HG02623 (cell line): ENCODE results near the gene CHRNA10.
"Not testable (repeated sequence)": the region's sequence is repeated elsewhere in the genome, so short reads cannot be mapped to it uniquely, and the experiment has no call there.

Experiments
- ATAC-seq: cut with Tn5 transposase; IDR thresholded peaks from one replicate; pipeline ENCODE4 v1.9.1; 2021; ENCODE audit warnings: moderate library complexity; ENCODE audit not compliant: unreplicated experiment

CHRNA10 gene

DNA sequence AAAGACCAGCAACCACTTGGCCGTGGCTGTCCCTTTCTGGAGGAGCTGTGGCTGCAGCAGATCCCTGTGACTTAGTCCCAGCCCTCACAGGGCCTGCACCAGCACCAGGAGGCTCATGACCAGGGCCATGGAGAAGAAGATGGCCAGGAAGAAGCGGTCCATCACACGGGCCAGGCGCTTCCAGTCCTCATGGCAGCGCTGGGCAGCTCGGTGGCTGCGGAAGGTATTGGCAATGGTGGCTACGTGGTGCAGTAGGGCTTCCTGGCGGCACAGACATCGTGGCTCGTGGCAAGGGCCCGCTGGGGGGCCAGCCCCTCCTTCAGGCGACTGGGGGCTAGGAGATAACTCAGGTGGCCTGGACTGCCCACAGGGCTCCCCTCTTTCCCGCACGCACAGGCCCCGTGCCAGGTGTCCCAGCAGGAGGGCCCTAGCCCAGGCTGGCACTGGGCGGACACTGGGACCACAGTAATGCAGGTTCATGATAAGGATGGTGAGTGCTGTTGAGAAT, 5.1 kb downstream of the CHRNA10 start:
- ATAC-seq = no peak

GRCh38 chr11:3665336-3666022, 5.7 kb downstream of the CHRNA10 start:
- ATAC-seq = no peak

DNA sequence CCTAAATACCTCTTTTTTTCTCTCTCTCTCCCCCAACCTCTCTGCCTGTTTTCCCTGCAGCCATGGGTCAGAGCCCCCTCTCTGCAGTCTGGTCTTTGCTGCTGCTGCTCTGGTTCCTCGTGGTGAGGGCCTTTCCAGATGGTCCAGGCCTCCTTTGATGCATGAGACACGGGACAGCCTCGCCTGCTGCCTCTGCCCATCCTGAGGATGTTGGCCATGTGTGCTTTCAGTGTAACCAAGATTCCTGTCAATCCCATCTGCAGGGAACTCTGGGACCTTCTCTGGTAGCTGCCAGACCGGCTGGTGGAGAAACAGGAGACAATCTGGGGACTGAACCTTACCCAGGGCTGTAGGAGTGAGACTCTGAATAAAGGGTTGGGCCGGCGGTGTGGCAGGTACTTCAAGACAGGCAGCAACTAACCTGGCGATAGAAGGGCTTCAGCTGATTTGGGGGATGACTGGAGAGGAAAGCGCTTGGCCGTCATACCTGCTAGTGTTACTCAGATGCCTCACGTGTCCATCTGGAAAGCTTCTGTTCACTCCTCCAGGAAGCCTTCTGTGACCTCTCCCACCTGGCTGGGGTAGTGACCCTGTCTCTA, 7.1 kb downstream of the CHRNA10 start:
- ATAC-seq = no peak

DNA sequence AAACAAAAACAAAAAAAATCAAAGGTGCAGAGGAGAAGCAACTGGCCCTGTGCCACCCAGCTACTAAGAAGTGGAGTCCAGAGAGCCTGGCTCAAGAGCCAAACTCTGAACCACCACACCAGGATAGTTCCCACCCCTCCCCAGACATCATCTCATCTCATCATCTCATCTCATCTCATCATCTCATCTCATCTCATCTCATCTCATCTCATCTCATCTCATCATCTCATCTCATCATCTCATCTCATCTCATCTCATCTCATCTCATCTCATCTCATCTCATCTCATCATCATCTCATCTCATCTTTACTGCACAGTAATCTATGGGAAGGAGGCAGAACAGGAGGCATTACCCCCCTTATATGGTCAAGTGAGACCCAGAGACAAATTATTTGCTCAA, 8.3 kb downstream of the CHRNA10 start:
- ATAC-seq = no peak

DNA sequence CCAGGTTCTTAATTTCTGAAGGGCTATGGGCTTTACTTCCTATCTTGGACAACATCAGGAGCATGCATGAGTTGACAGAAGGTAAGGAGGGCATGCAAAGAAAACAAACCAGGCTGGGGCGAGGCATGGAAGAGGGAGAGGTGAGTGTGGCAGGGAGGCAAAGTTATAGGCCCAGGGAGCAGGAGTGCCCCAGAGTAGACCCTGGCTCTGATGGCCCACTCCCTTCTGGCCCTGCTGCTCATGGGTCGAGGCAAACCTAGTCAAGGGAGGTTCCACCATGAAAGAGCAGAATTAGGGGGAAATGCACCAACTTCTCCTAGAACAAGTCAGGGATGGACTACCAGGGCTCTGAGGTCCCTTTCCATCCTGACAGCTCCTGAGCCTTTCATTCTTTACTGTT, 10.2 kb downstream of the CHRNA10 start:
- ATAC-seq = no peak

DNA sequence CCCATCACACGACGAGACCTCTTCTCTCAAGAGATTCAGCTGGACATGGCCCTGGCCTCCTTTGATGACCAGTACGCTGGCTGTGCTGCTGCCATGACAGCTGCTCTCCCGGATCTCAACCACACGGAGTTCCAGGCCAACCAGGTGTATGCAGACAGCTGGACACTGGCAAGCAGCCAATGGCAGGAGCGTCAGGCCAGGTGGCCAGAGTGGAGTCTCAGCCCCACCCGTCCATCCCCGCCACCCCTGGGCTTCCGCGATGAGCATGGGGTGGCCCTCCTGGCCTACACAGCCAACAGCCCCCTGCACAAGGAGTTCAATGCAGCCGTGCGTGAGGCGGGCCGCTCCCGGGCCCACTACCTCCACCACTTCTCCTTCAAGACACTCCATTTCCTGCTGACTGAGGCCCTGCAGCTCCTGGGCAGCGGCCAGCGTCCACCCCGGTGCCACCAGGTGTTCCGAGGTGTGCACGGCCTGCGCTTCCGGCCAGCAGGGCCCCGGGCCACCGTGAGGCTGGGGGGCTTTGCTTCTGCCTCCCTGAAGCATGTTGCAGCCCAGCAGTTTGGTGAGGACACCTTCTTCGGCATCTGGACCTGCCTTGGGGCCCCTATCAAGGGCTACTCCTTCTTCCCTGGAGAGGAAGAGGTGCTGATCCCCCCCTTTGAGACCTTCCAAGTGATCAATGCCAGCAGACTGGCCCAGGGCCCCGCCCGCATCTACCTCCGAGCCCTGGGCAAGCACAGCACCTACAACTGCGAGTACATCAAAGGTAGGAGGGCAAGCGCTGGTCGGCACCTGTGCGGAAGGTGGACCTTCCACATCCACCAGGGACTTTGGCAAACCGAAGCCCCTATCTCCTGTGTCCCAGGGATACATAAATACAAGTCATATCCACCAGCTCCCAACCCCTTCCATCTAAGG, 11.3 kb downstream of the CHRNA10 start:
- ATAC-seq = no peak

DNA sequence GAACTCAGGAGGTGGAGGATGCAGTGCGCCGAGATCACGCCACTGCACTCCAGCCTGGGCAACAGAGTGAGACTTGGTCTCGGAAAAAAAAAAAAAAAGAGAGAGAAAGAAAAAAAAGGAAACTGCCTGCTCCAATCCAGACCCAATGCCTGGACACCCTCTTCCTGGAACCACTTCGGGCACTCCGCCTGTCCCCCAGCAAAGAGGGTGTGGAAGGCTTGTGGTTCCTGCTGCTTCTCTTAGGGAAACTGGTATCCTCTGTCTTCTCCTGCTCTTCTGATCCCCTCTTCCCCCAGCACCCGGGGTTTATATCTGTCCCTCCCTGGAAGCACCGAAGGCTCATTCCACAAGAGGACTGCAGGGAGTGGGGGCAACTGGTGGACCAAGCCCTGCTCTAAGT, 12.9 kb downstream of the CHRNA10 start:
- no peak for ATAC-seq

- ATAC-seq = not testable (repeated sequence)
Measured at GRCh38 chr11:3657331-3657730, 13.9 kb downstream of the CHRNA10 start.

- ATAC-seq = no peak
Measured at GRCh38 chr11:3655547-3655946, 15.6 kb downstream of the CHRNA10 start.

GRCh38 chr11:3652514-3652913, 18.7 kb downstream of the CHRNA10 start:
- ATAC-seq = not testable (repeated sequence)

- ATAC-seq = not testable (repeated sequence)
Measured at GRCh38 chr11:3649374-3649773, 21.8 kb downstream of the CHRNA10 start.

DNA sequence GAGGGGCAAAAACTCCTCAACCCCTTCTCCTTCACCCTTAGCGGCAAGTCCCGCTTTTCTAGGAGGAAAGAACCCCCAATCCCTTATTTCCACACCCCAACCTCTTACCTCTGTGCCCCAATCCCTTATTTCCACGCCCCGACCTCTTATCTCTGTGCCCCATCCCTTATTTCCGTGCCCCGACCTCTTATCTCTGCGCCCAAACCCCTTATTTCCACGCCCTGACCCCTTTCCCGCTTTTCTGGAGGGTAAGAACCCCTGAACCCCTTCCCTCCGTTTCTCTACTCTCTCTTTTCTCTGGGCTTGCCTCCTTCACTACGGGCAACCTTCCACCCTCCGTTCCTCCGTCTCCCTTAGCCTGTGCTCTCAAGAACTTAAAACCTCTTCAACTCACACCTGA, 22.3 kb downstream of the CHRNA10 start:
- ATAC-seq = not testable (repeated sequence)

DNA sequence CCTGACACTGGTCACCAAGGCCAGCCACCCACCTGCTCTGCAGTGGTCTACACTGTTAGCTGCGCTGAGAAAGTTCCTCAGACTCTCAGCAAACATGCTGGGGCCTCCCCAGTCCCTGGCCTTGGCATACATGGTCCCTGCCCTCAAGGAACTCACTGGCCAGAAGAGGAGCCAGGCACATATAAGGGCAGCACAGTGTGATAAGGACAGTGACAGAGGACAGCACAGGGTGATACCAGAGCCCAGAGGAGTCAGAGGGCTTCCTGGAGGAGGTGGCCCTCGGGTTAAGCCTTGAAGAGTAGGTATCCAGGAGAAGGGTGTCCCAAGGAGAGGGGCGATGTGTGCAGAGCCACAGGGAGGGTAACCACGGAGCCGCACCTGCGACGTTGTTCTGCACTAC, 25.6 kb downstream of the CHRNA10 start:
- no peak for ATAC-seq

DNA sequence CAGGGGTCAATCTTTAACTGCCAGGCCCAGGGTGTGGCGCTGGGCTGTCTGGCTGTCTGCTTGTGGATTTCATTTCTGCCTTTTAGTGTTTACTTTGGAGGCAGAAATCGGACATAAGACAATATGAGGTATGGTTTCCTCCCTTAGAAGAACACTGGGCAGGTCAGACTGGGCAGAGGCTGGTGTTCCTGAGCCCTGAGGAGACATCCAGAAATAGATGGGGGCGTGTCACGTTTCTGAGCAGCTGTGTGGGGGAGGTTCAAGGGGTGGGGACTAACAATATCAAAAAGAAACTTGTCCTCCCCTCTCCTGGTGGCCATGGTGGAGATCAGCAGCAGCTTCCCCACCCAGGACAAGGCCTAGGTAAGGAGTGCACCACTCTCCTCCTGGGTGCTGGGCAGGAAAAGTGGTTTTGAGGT, 26.4 kb downstream of the CHRNA10 start, which contains the start of gene ART1:
Gene ART1, plus strand, starts transcription at position 312 of the 419 bp plus-strand sequence. CDS start 14,086 bp downstream, outside the sequence.
- no peak for ATAC-seq

DNA sequence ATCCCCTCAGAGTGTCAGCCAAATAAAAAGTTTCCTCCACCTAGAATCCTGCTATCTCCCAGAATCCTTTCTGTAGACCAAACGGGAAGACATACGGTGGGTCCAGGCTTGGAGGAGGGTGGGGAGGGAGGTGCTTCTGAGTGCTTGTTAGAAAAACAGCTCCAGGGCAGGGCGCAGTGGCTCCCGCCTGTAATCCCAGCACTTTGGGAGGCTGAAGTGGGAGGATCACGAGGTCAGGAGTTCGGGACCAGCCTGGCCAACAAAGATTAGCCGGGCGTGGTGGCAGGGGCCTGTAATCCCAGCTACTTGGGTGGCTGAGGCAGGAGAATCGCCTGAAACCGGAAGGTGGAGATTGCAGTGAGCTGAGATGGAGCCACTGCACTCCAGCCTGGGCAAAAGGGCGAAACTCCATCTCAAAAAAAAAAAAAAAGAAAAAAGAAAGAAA, 28.1 kb downstream of the CHRNA10 start:
- not testable (repeated sequence) for ATAC-seq

- no peak for ATAC-seq
Measured at GRCh38 chr11:3642071-3642951, 28.9 kb downstream of the CHRNA10 start.

DNA sequence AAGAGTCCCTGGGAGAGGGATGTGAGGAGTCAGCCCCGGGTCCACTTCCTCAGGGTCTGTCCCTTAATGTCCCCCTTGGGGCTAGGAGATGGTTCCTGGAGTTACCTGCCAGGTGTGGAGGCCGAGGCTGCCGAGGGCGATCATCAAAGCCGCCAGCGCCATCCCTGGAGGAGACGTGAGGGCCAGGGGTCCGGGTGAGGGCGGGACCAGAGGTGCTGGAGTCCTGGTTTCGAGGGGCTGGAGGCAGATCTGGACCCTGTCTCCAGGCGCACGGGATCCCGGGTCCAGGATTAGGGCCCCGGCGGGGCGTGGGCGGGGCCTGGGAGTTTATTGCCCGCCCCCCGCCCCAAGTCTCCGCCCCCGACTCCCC, 29.5 kb downstream of the CHRNA10 start, which contains the start of gene ART5:
Gene ART5, minus strand, starts transcription at position 292 of the 370 bp plus-strand sequence. Its CDS starts 130 bp downstream, at position 162.
- ATAC-seq = no peak

- ATAC-seq = no peak
Measured at GRCh38 chr11:3641191-3641590, 30.0 kb downstream of the CHRNA10 start.

DNA sequence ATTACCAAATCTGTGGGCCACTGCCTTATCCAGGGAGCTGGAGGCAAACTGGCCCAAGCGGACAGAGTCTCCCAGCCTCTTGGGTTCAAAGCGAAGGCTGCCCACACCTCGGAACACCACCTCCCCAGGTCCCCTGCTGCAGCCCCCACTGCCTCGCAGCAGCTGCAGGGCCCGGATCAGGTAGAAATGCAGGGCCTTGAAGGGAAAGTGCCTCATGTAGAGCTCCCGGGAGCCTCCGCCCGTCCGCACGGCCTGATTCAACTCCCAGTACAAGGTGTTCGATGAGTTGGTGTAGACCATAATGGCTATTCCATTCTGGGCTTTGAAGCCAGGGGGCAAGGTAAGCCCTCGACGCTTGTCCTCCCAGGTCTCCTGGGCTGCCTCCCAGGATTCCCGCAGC, 31.3 kb downstream of the CHRNA10 start:
- ATAC-seq = no peak

GRCh38 chr11:3638513-3638912, 32.7 kb downstream of the CHRNA10 start:
- ATAC-seq = no peak
